Stomach (tissue), 4 donors: ENCODE results near the gene BTBD17.

Source experiments
- CTCF ChIP-seq, 7 experiments: fragments of 450-650 bp in 4 of 7; fragments of 200-600 bp in 3 of 7; sonication (generic) in 3 of 7; IDR thresholded peaks; one replicate each; pipeline ENCODE4 v1.5.1; 2016 to 2019; ENCODE audit warnings: antibody characterized with exemption in 7 of 7, control low read depth in 2 of 7, mild to moderate bottlenecking in 1 of 7
- POLR2A ChIP-seq, 4 donors: fragments of 450-650 bp; IDR thresholded peaks; one replicate each; pipeline ENCODE4 v1.6.1; 2016; ENCODE audit warnings: antibody characterized with exemption in 4 of 4, control low read depth in 2 of 4, mild to moderate bottlenecking in 1 of 4, moderate library complexity in 1 of 4
- POLR2AphosphoS5 ChIP-seq, 3 donors: sonication (generic); formaldehyde crosslinking; IDR thresholded peaks; one replicate each; pipeline ENCODE4 v1.6.1; 2016; ENCODE audit warnings: antibody characterized with exemption in 3 of 3

- TF ChIP-seq CTCF (IDR thresholded peaks at IDR 0.05) = no peak
- TF ChIP-seq POLR2AphosphoS5 (IDR thresholded peaks at IDR 0.05) = no peak
- TF ChIP-seq POLR2A (IDR thresholded peaks at IDR 0.05) = no peak
These were observed 19.4 kb downstream of the BTBD17 start for GRCh38 chr17:74342224-74342623.
